GM15510 (cell line): ENCODE data around the gene IQCK.

Experiments
- POLR2A ChIP-seq: IDR thresholded peaks from 3 replicates; pipeline ENCODE4 v1.6.1; 2011; ENCODE audit warnings: borderline replicate concordance; ENCODE audit not compliant: insufficient read length; ENCODE audit errors: extremely low read depth

IQCK gene

DNA sequence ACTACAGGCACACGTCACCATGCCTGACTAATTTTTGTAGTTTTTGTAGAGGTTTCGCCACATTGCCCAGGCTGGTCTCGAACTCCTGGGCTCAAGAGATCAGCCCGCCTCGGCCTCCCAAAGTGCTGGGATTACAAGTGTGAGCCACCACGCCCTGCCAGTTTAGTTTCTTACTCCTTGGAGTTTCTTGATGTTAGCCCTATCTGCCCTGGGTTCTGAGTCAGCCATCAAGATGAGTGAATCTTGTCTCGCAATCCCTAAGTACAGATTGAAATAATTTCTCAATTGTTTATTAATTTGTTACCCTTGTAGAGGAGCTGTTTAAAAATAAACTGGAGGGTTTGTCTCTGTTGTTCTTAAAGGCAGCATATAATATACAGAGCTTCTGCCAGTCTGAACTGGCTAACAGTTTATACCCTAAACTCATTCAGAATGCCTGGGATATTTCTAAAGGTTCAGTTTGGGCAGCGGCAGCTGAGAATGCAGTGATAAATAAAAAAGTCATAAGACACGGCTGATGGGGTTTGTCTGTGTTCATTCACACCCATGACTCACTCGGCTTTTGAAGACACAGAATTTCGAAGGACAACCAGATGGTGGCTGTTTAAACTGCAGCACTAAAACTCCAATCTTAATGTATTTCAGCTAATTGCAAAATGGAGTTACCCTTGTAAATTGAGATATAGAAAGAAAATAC lies 127.0 kb downstream of the IQCK start:
- no peak for TF ChIP-seq POLR2A

DNA sequence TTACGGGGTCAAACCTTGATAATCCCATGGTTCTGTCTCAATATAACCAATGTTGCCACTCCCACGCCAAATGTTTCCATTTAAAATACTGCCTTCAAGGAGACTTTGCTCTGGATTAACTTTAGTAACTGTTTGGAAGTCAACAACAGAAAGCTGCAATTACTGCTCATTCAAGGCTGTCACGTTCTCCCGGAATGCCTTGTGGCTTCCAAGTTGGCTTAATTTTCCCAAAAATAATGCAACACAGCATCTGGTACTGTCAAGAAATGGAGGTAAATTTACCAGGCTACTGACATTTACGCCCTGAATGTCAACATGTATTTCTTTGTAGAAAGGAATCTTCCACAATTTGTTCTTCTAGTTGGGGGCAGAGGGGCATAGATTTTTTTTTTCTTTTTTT lies 128.4 kb downstream of the IQCK start:
- no peak for TF ChIP-seq POLR2A

DNA sequence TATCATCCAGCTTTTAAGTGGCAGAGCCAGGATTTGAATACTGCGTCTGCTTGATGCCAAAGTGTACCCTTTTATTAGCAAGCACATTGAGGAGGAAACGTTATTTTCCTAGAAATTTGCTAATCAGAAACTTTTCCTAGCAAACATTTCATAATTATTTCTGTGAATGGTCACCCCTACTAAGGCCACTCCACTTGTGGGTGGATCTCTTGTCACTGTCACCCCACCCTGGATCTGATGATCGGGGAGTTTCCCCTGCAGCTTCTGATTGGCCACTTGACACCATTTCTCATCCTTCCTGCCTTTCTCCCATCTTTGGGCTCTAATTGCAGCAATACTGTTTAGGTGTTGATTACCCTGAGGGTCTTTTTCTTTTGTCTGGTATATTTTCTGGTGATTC lies 130.7 kb downstream of the IQCK start:
- no peak for TF ChIP-seq POLR2A

DNA sequence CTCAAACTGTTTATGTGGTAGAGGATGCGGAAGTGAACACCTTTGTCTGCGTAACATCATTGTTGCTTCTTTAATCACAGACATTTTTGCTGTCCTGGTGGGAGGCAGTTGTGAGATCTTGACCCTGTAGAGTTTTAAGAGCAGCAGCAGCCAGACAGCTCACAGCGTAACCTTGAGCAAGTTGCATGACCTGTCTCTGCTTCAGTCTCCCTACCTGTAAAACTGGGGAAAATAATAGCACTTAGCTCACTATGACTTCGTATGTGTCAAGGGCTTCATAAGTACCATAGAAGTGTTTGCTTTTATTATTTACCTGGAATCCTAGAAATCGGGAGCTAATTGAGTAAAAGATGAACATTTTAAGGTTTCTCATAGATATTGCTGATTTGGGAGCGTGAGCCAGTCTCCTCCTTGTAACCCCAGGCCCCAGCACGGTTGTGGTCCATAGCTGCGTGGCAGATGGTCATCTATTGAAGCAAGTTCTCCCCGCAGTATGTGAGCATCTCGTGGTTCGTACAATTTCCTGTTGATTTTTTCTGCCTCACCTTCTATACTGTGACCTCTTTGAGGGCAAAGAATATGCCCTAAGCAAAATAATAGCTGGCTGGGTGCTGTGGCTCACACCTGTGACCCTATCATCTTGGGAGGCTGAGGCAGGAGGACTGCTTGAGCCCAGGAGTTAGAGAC lies 132.2 kb downstream of the IQCK start:
- no peak for TF ChIP-seq POLR2A

DNA sequence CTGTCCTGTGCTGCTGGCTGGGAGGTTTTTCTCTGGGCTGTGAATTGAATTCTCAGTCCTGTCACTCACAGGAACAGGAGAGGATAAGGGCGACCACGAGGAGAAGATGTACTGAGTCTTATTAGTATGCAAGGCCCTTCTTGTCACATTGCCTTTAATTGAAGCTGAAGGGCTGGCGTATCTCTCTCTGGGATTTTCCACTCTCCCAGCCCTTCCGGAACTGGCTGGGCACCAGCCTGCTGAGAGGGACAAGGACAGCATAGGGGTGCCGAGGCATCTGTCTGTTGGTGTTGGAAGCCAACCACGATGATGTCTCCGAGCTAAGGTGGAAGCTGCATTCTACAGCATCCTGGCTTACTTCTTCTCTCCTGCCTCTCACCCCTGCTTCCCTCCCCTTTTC lies 133.4 kb downstream of the IQCK start:
- no peak for TF ChIP-seq POLR2A

DNA sequence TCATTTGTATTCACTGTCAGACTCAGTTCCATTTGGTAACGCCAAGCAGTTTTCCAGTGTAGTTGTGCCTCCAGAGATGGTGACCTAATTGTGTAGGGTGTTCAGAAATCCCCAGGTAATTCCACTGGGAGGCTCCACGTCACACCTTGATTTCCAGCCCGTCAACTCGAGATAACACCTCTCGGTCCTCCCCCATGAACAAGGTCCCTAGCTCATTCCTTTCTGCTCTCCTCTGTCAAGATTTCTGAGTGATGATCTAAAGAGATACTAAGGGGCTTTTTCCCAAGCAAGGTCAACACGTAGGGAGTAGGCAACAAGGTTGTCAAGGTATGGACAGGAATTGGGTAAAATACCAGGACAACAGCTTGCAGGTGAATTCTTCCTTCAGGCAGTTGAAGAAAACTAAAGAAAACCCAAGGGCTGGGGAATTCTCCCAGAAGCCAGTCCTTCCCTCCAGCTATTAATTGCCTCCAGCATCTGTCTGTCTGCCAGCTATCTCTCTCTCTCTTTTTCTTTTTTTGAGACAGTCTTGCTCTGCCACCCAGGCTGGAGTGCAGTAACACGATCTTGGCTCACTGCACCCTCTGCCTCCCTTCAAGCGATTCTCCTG lies 135.2 kb downstream of the IQCK start:
- no peak for TF ChIP-seq POLR2A

DNA sequence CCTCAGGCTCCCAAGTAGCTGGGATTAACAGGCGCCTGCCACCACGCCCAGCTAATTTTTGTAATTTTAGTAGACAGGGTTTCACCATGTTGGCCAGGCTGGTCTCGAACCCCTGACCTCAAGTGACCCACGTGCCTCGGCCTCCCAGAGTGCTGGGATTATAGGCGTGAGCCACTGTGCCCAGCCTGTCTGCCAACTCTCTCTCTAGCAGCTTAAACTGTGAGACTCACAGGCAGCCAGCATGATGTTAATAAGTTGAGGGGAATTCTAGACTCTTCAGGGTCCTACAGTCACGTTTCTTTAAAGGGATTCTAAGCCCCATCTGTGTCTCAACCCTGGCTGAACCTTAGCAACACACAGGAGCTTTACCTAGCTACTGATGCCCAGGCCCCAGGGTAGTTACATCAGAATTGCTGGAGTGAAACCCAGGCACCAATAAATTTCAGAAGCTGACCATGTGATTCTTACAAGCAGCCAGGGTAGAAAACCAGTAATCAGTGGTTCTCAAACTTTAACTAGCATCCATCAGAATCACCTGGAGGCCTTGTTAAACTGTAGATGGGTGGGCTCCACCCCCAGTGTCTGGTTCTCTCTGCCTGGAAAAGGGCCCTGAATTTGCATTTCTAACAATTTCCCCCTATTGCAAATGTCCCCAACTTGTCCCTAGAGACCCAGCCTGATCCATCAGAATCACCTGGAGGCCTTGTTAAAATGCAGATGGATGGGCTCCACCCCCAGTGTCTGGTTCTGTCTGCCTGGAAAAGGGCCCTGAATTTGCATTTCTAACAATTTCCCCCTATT lies 135.9 kb downstream of the IQCK start:
- TF ChIP-seq POLR2A, result no peak

DNA sequence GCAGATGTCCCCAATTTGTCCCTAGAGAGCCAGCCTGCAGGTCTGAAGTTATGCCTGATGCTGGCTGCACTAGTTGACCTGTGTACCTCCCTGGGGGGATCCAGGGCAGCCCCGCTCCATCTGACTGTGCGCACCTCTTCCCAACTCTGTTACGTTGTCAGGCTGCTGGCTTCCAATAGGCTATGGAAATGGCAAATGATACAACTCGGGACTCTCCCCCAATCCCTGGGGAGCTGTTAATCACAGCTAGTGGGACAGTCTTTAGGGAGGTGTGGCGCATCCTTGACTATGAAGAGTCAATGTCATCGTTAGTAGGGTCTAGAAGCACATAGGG lies 136.4 kb downstream of the IQCK start:
- no peak for TF ChIP-seq POLR2A

- no peak for TF ChIP-seq POLR2A
Observed at GRCh38 chr16:19856120-19856519, 138.0 kb downstream of the IQCK start.

- TF ChIP-seq POLR2A, result no peak
Observed at GRCh38 chr16:19857593-19858339, 139.7 kb downstream of the IQCK start.

- no peak for TF ChIP-seq POLR2A
Observed at GRCh38 chr16:19858340-19859018, 140.4 kb downstream of the IQCK start.

DNA sequence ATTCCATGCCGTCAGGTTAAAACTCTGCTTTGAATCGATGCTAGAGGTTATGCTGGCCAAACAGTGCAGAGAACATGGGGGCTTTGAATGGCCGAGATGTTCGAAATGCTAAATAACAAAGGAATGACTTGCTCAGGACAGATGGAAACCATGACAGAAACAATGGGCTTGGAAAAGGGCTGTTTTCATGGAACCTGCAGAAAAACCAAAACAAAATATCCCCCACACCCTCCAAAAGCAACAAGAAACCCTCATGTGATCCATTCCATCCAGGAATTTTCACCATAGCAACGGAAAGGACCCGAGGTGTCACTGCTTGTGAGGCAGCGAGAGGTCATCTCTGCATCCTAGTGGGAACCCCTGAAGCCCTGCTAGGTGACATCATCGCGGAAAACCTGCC lies 141.1 kb downstream of the IQCK start:
- TF ChIP-seq POLR2A, result no peak

DNA sequence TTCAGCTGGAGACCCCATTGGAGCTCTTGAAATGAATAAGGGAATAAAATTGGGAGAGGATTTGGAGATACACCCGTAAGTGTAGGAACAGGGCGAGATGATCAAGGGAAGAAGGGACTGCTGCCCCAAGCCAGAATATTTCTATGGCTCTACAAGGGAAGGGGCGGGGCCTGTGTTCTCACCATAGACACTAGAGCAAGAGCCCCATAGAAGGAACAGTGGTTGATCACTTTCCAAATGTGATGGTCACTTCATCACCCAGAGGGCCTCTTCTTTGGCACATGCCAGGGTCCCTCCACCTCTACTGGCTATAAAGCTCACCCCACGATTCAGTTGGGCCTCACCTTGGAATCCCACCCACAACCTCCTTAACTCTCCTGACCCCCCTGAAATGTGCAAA lies 141.5 kb downstream of the IQCK start:
- TF ChIP-seq POLR2A, result no peak

DNA sequence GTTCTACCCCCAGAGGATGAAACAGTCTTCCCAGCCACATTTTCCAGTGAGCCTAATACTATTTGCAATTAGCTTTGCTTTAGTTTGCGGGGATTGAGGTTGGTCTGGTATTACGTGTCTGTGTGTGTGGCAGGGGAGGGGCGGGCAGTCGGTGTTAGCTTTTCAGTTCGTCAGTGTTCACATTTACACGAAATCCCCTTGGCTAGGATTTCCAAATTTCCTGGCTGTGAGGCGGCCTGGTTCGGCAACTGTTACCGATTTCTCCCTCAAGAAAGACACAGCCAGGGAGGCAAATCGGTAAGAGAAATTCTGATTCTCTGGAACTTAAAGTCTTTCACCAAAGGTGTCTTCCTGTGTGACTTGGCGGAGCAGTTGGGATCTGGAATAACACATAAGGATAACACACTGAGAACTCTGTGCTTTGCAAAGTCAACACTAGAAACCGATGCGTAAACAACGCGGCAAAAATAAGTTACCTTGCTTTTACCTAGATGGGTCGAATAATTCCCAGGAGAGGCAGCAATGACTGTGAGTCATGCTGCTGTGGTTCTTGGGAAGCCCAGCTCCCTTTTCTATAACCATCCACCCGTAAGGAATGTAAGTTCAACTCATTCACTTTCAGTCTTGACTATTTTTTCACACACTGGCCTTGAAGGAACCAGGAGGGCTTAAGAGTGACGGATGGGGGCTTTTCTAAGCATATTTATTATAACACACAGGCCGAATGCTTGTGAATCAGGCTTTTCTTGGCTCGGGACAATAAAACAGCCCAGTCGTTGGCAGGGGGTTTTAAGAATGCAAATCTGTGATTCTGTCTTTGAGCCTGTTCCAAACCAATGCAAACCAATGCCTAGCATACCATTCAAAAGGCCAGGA lies 142.3 kb downstream of the IQCK start:
- TF ChIP-seq POLR2A, result no peak

GRCh38 chr16:19861133-19861532 lies 143.1 kb downstream of the IQCK start:
- no peak for TF ChIP-seq POLR2A
